Activated T-cell treated with anti-CD3 and anti-CD28 coated beads, Interleukin-2, amount 50 U/mL, for 72 hours (primary cell): Measurements from ENCODE around the gene ZFP36L2. TPM values are rescaled to one million over a fixed set of nuclear protein-coding genes. Genes with fewer than 3 reads are reported as not detected.

Experiments
- ATAC-seq, 2 donors: fragments of 150-1000 bp; cut with Tn5 transposase; replicated peaks in 1 of 2; 2 replicates each; pipeline ENCODE4 v1.10.0; 2021; ENCODE audit warnings: moderate library complexity in 2 of 2, mild to moderate bottlenecking in 1 of 2
- DNase-seq, 2 donors: peaks; one replicate each; pipeline ENCODE4 v3.0.0; 2021 to 2022; ENCODE audit warnings: mixed read lengths in 1 of 2
- H3K27ac Mint-ChIP-seq: one replicate; pipeline ENCODE4 v1.8.0; 2022; ENCODE audit warnings: mild to moderate bottlenecking, moderate library complexity, mixed read lengths
- H3K27me3 Mint-ChIP-seq: one replicate; pipeline ENCODE4 v1.8.0; 2022; ENCODE audit warnings: low read depth, mixed read lengths
- H3K36me3 Mint-ChIP-seq, 2 donors: one replicate each; pipeline ENCODE4 v1.8.0; 2022; ENCODE audit warnings: mixed read lengths in 2 of 2, mild to moderate bottlenecking in 1 of 2; ENCODE audit not compliant: insufficient read depth in 2 of 2
- H3K4me1 Mint-ChIP-seq: one replicate; pipeline ENCODE4 v1.8.0; 2022; ENCODE audit warnings: low read depth, mixed read lengths
- H3K4me3 Mint-ChIP-seq, 2 donors: one replicate each; pipeline ENCODE4 v1.8.0; 2022; ENCODE audit warnings: mild to moderate bottlenecking in 2 of 2, mixed read lengths in 2 of 2, moderate library complexity in 2 of 2
- H3K9me3 Mint-ChIP-seq, 2 donors: one replicate each; pipeline ENCODE4 v1.8.0; 2022; ENCODE audit warnings: mixed read lengths in 2 of 2
- total RNA-seq, 2 donors: library from RNA; stranded (reverse); gene quantifications; one replicate each; pipeline ENCODE4 v1.2.3, GENCODE V29; 2022

Gene ZFP36L2
- total RNA-seq, 2 donors from 2014 or later, result 70.8 to 86.4 TPM

- no peak for ATAC-seq
- no peak for DNase-seq
- Mint-ChIP-seq H3K36me3 (peaks cover 11 to 18% of the 10 kb centered on the region in 2 donors), H3K9me3 (no peaks in the 10 kb centered on the region), H3K4me1 (peaks cover 60% of the 10 kb centered on the region), H3K4me3 (peak overlapping the region; percentile 37 to 96), H3K27me3 (no peaks in the 10 kb centered on the region), H3K27ac (no peak overlapping the region)
Measured at GRCh38 chr2:43218155-43218701, 8.2 kb downstream of the ZFP36L2 start.

- Mint-ChIP-seq H3K36me3 (peaks cover 7 to 13% of the 10 kb centered on the region in 2 donors), H3K27me3 (no peaks in the 10 kb centered on the region), H3K9me3 (no peaks in the 10 kb centered on the region), H3K4me1 (peaks cover 63% of the 10 kb centered on the region), H3K4me3 (peak overlapping the region; percentile 37 to 96), H3K27ac (no peak overlapping the region)
- DNase-seq (no peak), ATAC-seq (no peak)
Measured at GRCh38 chr2:43217228-43218154, 8.9 kb downstream of the ZFP36L2 start.

GRCh38 chr2:43216629-43217028 is 9.8 kb downstream of the ZFP36L2 start:
- Mint-ChIP-seq H3K36me3 (peaks cover 4 to 5% of the 10 kb centered on the region in 2 donors), H3K4me1 (peaks cover 58% of the 10 kb centered on the region), H3K27ac (no peak overlapping the region), H3K9me3 (no peaks in the 10 kb centered on the region), H3K4me3 (no peak overlapping the region), H3K27me3 (no peaks in the 10 kb centered on the region)
- no peak for DNase-seq
- no peak for ATAC-seq

GRCh38 chr2:43215673-43216255 is 10.6 kb downstream of the ZFP36L2 start:
- Mint-ChIP-seq H3K36me3 (peaks cover 0 to 4% of the 10 kb centered on the region in 2 donors), H3K4me3 (no peak overlapping the region), H3K4me1 (peaks cover 53% of the 10 kb centered on the region), H3K27ac (no peak overlapping the region), H3K9me3 (no peaks in the 10 kb centered on the region), H3K27me3 (no peaks in the 10 kb centered on the region)
- no peak for ATAC-seq
- no peak for DNase-seq

GRCh38 chr2:43214253-43214652 is 12.2 kb downstream of the ZFP36L2 start:
- Mint-ChIP-seq H3K27me3 (no peaks in the 10 kb centered on the region), H3K9me3 (no peaks in the 10 kb centered on the region), H3K4me3 (no peak overlapping the region), H3K4me1 (peaks cover 49% of the 10 kb centered on the region), H3K27ac (no peak overlapping the region), H3K36me3 (peaks cover 0 to 2% of the 10 kb centered on the region in 2 donors)
- no peak for ATAC-seq
- no peak for DNase-seq

GRCh38 chr2:43212931-43213330 is 13.5 kb downstream of the ZFP36L2 start:
- Mint-ChIP-seq H3K27me3 (no peaks in the 10 kb centered on the region), H3K4me1 (peaks cover 36% of the 10 kb centered on the region), H3K4me3 (no peak overlapping the region), H3K9me3 (no peaks in the 10 kb centered on the region), H3K27ac (no peak overlapping the region), H3K36me3 (no peaks in the 10 kb centered on the region)
- DNase-seq, result no peak
- peak in 1 of 2 donors; percentile 10 for ATAC-seq

- no peaks in the 10 kb centered on the region for H3K27me3 Mint-ChIP-seq
- no peak overlapping the region for H3K4me3 Mint-ChIP-seq
- H3K27ac Mint-ChIP-seq, result no peak overlapping the region
- peaks cover 35% of the 10 kb centered on the region for H3K4me1 Mint-ChIP-seq
- DNase-seq (no peak), ATAC-seq (no peak)
- H3K9me3 Mint-ChIP-seq, result no peaks in the 10 kb centered on the region
- no peaks in the 10 kb centered on the region for H3K36me3 Mint-ChIP-seq
Measured at GRCh38 chr2:43212216-43212835, 14.1 kb downstream of the ZFP36L2 start.

GRCh38 chr2:43210467-43211303 is 15.7 kb downstream of the ZFP36L2 start:
- H3K27me3 Mint-ChIP-seq, result no peaks in the 10 kb centered on the region
- H3K36me3 Mint-ChIP-seq, result no peaks in the 10 kb centered on the region
- peak overlapping the region in 1 of 2 donors; percentile 21 for H3K4me3 Mint-ChIP-seq
- H3K9me3 Mint-ChIP-seq, result no peaks in the 10 kb centered on the region
- DNase-seq, result peak; percentile 37 to 66
- no peak overlapping the region for H3K27ac Mint-ChIP-seq
- H3K4me1 Mint-ChIP-seq, result peaks cover 35% of the 10 kb centered on the region
- peak; percentile 59 to 71 for ATAC-seq

- no peaks in the 10 kb centered on the region for H3K27me3 Mint-ChIP-seq
- ATAC-seq, result no peak
Measured at GRCh38 chr2:43210125-43210466, 16.3 kb downstream of the ZFP36L2 start.

GRCh38 chr2:43209204-43209717 is 17.1 kb downstream of the ZFP36L2 start:
- peaks cover 35% of the 10 kb centered on the region for H3K4me1 Mint-ChIP-seq
- H3K27me3 Mint-ChIP-seq, result no peaks in the 10 kb centered on the region
- ATAC-seq, result no peak
- no peaks in the 10 kb centered on the region for H3K36me3 Mint-ChIP-seq
- H3K27ac Mint-ChIP-seq, result no peak overlapping the region
- no peak overlapping the region for H3K4me3 Mint-ChIP-seq
- no peak for DNase-seq
- H3K9me3 Mint-ChIP-seq, result no peaks in the 10 kb centered on the region

More at GRCh38 chr2:43210125-43210466, 16.3 kb downstream of the ZFP36L2 start:
- Mint-ChIP-seq H3K4me3 (no peak overlapping the region), H3K36me3 (no peaks in the 10 kb centered on the region), H3K9me3 (no peaks in the 10 kb centered on the region), H3K27ac (no peak overlapping the region), H3K4me1 (peaks cover 35% of the 10 kb centered on the region)
- no peak for DNase-seq

GRCh38 chr2:43207553-43208300 is 18.7 kb downstream of the ZFP36L2 start:
- DNase-seq, result no peak
- Mint-ChIP-seq H3K27ac (no peak overlapping the region), H3K36me3 (no peaks in the 10 kb centered on the region), H3K4me1 (peaks cover 30% of the 10 kb centered on the region), H3K4me3 (no peak overlapping the region), H3K9me3 (no peaks in the 10 kb centered on the region), H3K27me3 (no peaks in the 10 kb centered on the region)
- ATAC-seq, result no peak

- H3K27ac Mint-ChIP-seq, result no peak overlapping the region
- no peaks in the 10 kb centered on the region for H3K36me3 Mint-ChIP-seq
Measured at GRCh38 chr2:43206602-43207001, 19.8 kb downstream of the ZFP36L2 start.

More at GRCh38 chr2:43206602-43207001, 19.8 kb downstream of the ZFP36L2 start:
- DNase-seq (no peak), ATAC-seq (peak in 1 of 2 donors; percentile 26)
- H3K9me3 Mint-ChIP-seq, result no peaks in the 10 kb centered on the region
- H3K4me3 Mint-ChIP-seq, result no peak overlapping the region
- no peaks in the 10 kb centered on the region for H3K27me3 Mint-ChIP-seq
- peaks cover 24% of the 10 kb centered on the region for H3K4me1 Mint-ChIP-seq
